MCF 10A (cell line): ENCODE data around the gene OTUD7B. TPM values are rescaled to one million over a fixed set of nuclear protein-coding genes. Genes with fewer than 3 reads are reported as not detected.
A peak's percentile ranks its signal among the peaks of the same experiment; 100 is the strongest.

ENCODE experiments used
- BruUV-seq: library from RNA; stranded (reverse); fragments of 400-500 nt; replicated peaks from 2 replicates; lab custom pipeline; 2021; lab: Mats Ljungman, UMichigan
- CTCF ChIA-PET: fragments of 300-600 bp; sonication (Branson Sonifier 250); formaldehyde crosslinking; extraction: SDS; loops from one replicate; lab custom pipeline; 2021; ENCODE audit warnings: antibody characterized with exemption, inconsistent platforms; lab: Yijun Ruan, JAX
- POLR2A ChIA-PET: fragments of 300-600, 350-650 bp; sonication (Branson Sonifier 250); formaldehyde crosslinking; extraction: SDS; loops from one replicate; lab custom pipeline; 2020; ENCODE audit warnings: antibody characterized with exemption, inconsistent platforms; lab: Yijun Ruan, JAX
- DNase-seq: peaks from one replicate; pipeline ENCODE4 v3.0.0-alpha.2; 2018; ENCODE audit not compliant: unreplicated experiment
- H3K27ac Mint-ChIP-seq: one replicate; pipeline ENCODE4 v1.8.0; 2022; ENCODE audit warnings: mild to moderate bottlenecking, low read depth, mixed read lengths; ENCODE audit not compliant: unreplicated experiment
- H3K27me3 Mint-ChIP-seq: one replicate; pipeline ENCODE4 v1.8.0; 2022; ENCODE audit warnings: mixed read lengths; ENCODE audit not compliant: insufficient read depth, unreplicated experiment
- H3K36me3 Mint-ChIP-seq: one replicate; pipeline ENCODE4 v1.8.0; 2022; ENCODE audit warnings: mild to moderate bottlenecking, moderate library complexity, mixed read lengths; ENCODE audit not compliant: insufficient read depth, unreplicated experiment
- H3K4me1 Mint-ChIP-seq: one replicate; pipeline ENCODE4 v1.8.0; 2022; ENCODE audit warnings: mixed read lengths; ENCODE audit not compliant: insufficient read depth, unreplicated experiment
- H3K4me3 Mint-ChIP-seq: one replicate; pipeline ENCODE4 v1.8.0; 2022; ENCODE audit warnings: mild to moderate bottlenecking, moderate library complexity, mixed read lengths; ENCODE audit not compliant: unreplicated experiment
- H3K9me3 Mint-ChIP-seq: one replicate; pipeline ENCODE4 v1.8.0; 2022; ENCODE audit warnings: mixed read lengths; ENCODE audit not compliant: unreplicated experiment
- CTCF ChIP-seq: fragments of 200-600 bp; IDR thresholded peaks from one replicate; pipeline ENCODE4 v1.8.0; 2022; ENCODE audit warnings: antibody characterized with exemption, mild to moderate bottlenecking; ENCODE audit not compliant: unreplicated experiment
- intact Hi-C: fragments of 100-400 bp; cut with micrococcal nuclease; formaldehyde crosslinking; loops from 2 replicates; pipeline ENCODE4 v1.14.1; 2022
- total RNA-seq: library from RNA; stranded (reverse); gene quantifications from 2 replicates; pipeline ENCODE4 v1.2.3, GENCODE V29; 2022

OTUD7B gene
- total RNA-seq, 1 experiment from 2014 or later, result 44.3 TPM

- DNase-seq, result no peak
- intact Hi-C loops, result no loop called here
- BruUV-seq, result no TSS peak
- H3K36me3 Mint-ChIP-seq, result no peaks in the 10 kb centered on the region
- H3K4me3 Mint-ChIP-seq, result no peak overlapping the region
- peak overlapping the region; percentile 65 for H3K27ac Mint-ChIP-seq
- no peaks in the 10 kb centered on the region for H3K9me3 Mint-ChIP-seq
- ChIA-PET CTCF (interaction anchor here (1.2 kb wide), 1 partner anchor 8 kb away, joined by 4 read pairs; no protein-coding TSS in a partner anchor), POLR2A (interaction anchor here (0.6 to 11.7 kb wide), 7 partner anchors 8 to 605 kb away, joined by 3 to 123 read pairs (median 3); partner anchors contain the start of gene OTUD7B)
- TF ChIP-seq CTCF, result no peak
- no peaks in the 10 kb centered on the region for H3K27me3 Mint-ChIP-seq
- H3K4me1 Mint-ChIP-seq, result peaks cover 10% of the 10 kb centered on the region
Measured at GRCh38 chr1:150021191-150021694, 10.7 kb upstream of the OTUD7B start.

- no TSS peak for BruUV-seq
- CTCF ChIA-PET, result interaction anchor here (1.2 kb wide), 1 partner anchor 8 kb away, joined by 4 read pairs; no protein-coding TSS in a partner anchor
Measured at GRCh38 chr1:150020711-150021110, 10.2 kb upstream of the OTUD7B start.

GRCh38 chr1:150018165-150018564, 7.6 kb upstream of the OTUD7B start:
- Mint-ChIP-seq H3K27ac (no peak overlapping the region), H3K36me3 (no peaks in the 10 kb centered on the region), H3K4me1 (peaks cover 10% of the 10 kb centered on the region), H3K27me3 (no peaks in the 10 kb centered on the region), H3K9me3 (no peaks in the 10 kb centered on the region), H3K4me3 (no peak overlapping the region)
- TF ChIP-seq CTCF, result no peak
- ChIA-PET POLR2A (interaction anchor here (1.0 to 11.7 kb wide), 3 partner anchors 9 to 48 kb away, joined by 4 to 123 read pairs (median 4); partner anchors contain the start of gene OTUD7B), CTCF (interaction anchor here (0.8 to 1.8 kb wide), 5 partner anchors 14 to 153 kb away, joined by 3 to 13 read pairs (median 4); no protein-coding TSS in a partner anchor)
- DNase-seq, result no peak
- no TSS peak for BruUV-seq
- intact Hi-C loops, result no loop called here

More at GRCh38 chr1:150020711-150021110, 10.2 kb upstream of the OTUD7B start:
- Mint-ChIP-seq H3K27me3 (no peaks in the 10 kb centered on the region), H3K9me3 (no peaks in the 10 kb centered on the region), H3K27ac (peak overlapping the region; percentile 65), H3K4me1 (peaks cover 10% of the 10 kb centered on the region), H3K36me3 (no peaks in the 10 kb centered on the region), H3K4me3 (no peak overlapping the region)
- no peak for TF ChIP-seq CTCF
- DNase-seq, result no peak
- POLR2A ChIA-PET, result interaction anchor here (0.7 to 11.7 kb wide), 4 partner anchors 8 to 605 kb away, joined by 3 to 123 read pairs (median 4); partner anchors contain the start of gene OTUD7B
- intact Hi-C loops, result no loop called here

GRCh38 chr1:150017206-150017750, 6.8 kb upstream of the OTUD7B start:
- DNase-seq, result peak; percentile 31
- Mint-ChIP-seq H3K4me3 (no peak overlapping the region), H3K36me3 (no peaks in the 10 kb centered on the region), H3K4me1 (peaks cover 14% of the 10 kb centered on the region), H3K27me3 (no peaks in the 10 kb centered on the region), H3K9me3 (no peaks in the 10 kb centered on the region), H3K27ac (no peak overlapping the region)
- intact Hi-C loops, result no loop called here
- no peak for TF ChIP-seq CTCF
- BruUV-seq, result no TSS peak
- ChIA-PET CTCF (interaction anchor here (1.2 to 1.8 kb wide), 5 partner anchors 9 to 60 kb away, joined by 3 to 13 read pairs (median 3); no protein-coding TSS in a partner anchor), POLR2A (interaction anchor here (0.6 to 11.7 kb wide), 7 partner anchors 8 to 130 kb away, joined by 3 to 123 read pairs (median 4); partner anchors contain the start of gene OTUD7B)
